ENCODE data around the gene LSM2. TPM values are rescaled to one million over a fixed set of nuclear protein-coding genes. Genes with fewer than 3 reads are reported as not detected.
A peak's percentile ranks its signal among the peaks of the same experiment; 100 is the strongest.

Gene LSM2
- total RNA-seq, 2 donors from 2014 or later = 106 to 119 TPM

DNA sequence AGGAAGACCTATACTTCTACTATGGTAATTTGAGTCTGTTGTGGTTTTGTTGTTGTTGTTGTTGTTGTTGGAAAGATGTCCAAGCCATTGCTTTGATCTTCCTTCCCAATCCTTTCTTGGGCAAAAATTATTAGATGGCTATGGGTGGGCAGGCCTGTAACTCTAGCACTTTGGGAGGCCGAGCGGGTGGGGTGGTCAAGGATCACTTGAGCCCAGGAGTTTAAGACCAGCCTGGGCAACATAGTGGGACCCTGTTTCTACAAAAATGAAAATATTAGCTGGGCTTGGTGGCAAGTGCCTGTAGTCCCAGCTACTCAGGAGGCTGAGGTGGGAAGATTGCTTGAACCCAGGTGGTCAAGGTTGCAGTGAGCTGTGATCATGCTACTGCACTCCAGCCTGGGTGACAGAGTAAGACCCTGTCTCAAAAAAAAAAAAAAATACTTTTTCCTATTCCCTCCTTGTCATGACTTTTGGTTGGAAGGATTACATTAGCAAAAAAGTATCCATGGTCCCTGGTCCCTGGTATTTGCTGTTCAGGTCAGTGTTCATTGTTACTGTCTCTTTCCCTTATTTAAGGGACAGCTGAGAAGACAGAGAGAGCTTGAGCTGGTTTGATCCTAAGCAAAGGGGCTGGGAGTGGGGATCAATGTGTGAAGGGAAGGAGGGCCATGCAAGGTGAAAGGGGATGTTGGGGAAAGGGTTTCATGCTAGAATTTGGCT is 44.2 kb upstream of the LSM2 start:
- Mint-ChIP-seq H3K27me3 (ENCODE audit: insufficient read depth) (peaks cover 6% of the 10 kb centered on the region), H3K4me3 (peak overlapping the region; percentile 20), H3K36me3 (ENCODE audit: low read depth) (peaks cover 15% of the 10 kb centered on the region), H3K4me1 (peaks cover 7% of the 10 kb centered on the region), H3K9me3 (peaks cover 24% of the 10 kb centered on the region), H3K27ac (peak overlapping the region; percentile 67)
- Histone ChIP-seq H3K9ac (ENCODE audit: extremely low read depth, low read length, poor library complexity, severe bottlenecking) (no peak overlapping the region), H3K9me3 (ENCODE audit: control insufficient read depth, low read length) (peaks cover 9% of the 10 kb centered on the region), H3K27ac (ENCODE audit: low read depth, low read length) (no peak overlapping the region), H3K4me1 (ENCODE audit: control insufficient read depth, insufficient read depth, low read length) (peaks cover 3% of the 10 kb centered on the region), H3K4me3 (ENCODE audit: low read length) (no peak overlapping the region), H3K36me3 (ENCODE audit: control insufficient read depth, insufficient read depth, low read length) (peaks cover 4% of the 10 kb centered on the region), H3K27me3 (ENCODE audit: control insufficient read depth, insufficient read depth, low read length, poor library complexity, severe bottlenecking) (no peaks in the 10 kb centered on the region)
- no peak for DNase-seq
- 95 to 100% methylated on average over 2 of the region's 2 CpGs for WGBS, 2 experiments (ENCODE audit: insufficient coverage in 1 of 2, insufficient read length in 1 of 2)
- TF ChIP-seq, protein P1, sequence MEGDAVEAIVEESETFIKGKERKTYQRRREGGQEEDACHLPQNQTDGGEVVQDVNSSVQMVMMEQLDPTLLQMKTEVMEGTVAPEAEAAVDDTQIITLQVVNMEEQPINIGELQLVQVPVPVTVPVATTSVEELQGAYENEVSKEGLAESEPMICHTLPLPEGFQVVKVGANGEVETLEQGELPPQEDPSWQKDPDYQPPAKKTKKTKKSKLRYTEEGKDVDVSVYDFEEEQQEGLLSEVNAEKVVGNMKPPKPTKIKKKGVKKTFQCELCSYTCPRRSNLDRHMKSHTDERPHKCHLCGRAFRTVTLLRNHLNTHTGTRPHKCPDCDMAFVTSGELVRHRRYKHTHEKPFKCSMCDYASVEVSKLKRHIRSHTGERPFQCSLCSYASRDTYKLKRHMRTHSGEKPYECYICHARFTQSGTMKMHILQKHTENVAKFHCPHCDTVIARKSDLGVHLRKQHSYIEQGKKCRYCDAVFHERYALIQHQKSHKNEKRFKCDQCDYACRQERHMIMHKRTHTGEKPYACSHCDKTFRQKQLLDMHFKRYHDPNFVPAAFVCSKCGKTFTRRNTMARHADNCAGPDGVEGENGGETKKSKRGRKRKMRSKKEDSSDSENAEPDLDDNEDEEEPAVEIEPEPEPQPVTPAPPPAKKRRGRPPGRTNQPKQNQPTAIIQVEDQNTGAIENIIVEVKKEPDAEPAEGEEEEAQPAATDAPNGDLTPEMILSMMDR (conservative IDR thresholded peaks at IDR 0.05) = no peak

DNA sequence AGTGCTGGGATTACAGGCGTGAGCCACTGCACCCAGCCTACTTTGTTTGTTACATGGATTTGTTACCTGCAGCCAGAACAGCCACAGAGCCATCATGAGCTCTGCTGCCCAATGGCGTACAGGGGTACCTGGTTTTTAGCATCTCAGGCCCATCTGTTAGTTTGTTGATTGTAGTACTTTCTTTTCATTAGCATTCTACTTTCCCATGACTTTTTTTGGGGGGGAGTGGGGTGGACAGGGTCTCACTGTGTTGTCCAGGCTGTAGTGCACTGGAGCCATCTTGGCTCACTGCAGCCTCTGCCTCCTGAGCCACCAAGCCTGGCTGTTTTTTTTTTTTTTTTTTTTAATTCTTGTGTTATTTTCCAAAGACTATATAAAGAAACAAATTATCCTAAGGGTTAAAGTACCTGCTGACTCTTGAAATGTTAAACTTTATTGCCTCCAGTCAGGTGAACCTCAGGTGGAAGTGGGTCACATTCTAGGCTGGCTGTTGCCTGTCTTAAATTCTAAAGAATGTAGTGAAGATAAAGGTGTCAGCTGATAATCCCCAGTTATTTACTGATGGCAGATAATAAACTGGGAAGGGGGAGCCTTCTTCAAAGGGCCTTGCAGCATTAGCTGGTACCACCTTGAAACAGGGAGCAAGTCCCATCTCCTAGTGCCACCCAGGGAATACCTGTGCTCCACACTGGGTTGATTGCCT is 40.7 kb upstream of the LSM2 start:
- no peak for DNase-seq
- Histone ChIP-seq H3K27ac (ENCODE audit: low read depth, low read length) (no peak overlapping the region), H3K9ac (ENCODE audit: extremely low read depth, low read length, poor library complexity, severe bottlenecking) (no peak overlapping the region), H3K27me3 (ENCODE audit: control insufficient read depth, insufficient read depth, low read length, poor library complexity, severe bottlenecking) (no peaks in the 10 kb centered on the region), H3K36me3 (ENCODE audit: control insufficient read depth, insufficient read depth, low read length) (no peaks in the 10 kb centered on the region), H3K9me3 (ENCODE audit: control insufficient read depth, low read length) (no peaks in the 10 kb centered on the region), H3K4me1 (ENCODE audit: control insufficient read depth, insufficient read depth, low read length) (peaks cover 3% of the 10 kb centered on the region), H3K4me3 (ENCODE audit: low read length) (no peak overlapping the region)
- H3K9me3 Mint-ChIP-seq = peaks cover 4% of the 10 kb centered on the region
- 94 to 100% methylated on average over 1 to 2 of the region's 2 CpGs for WGBS, 2 experiments (ENCODE audit: insufficient coverage in 1 of 2, insufficient read length in 1 of 2)
- no peak overlapping the region for H3K27ac Mint-ChIP-seq
- H3K27me3 Mint-ChIP-seq (ENCODE audit: insufficient read depth) = peaks cover 6% of the 10 kb centered on the region
- H3K4me1 Mint-ChIP-seq = peaks cover 7% of the 10 kb centered on the region
- TF ChIP-seq, protein P1 (conservative IDR thresholded peaks at IDR 0.05) = no peak
- peaks cover under 1% of the 10 kb centered on the region for H3K36me3 Mint-ChIP-seq (ENCODE audit: low read depth)
- no peak overlapping the region for H3K4me3 Mint-ChIP-seq

DNA sequence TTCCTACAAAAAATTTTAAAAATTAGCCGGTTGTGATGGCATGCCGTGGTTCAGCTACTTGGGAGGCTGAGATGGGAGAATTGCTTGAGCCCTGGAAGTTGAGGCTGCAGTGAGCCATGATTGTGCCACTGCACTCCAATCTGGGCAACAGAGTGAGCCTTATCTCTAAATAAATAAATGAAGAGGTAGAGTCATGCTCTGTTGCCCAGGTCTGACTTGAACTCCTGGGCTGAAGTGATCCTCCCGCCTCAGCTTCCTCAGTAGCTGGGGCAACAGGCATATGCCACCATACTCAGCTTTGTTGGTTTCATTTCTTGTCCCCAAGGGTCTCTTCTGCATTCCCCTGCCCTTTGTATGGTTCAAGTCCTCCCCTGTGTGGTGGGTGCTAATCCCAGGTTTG is 37.7 kb upstream of the LSM2 start:
- H3K4me1 ChIP-seq (ENCODE audit: control insufficient read depth, insufficient read depth, low read length) = peaks cover 3% of the 10 kb centered on the region
- H3K4me3 ChIP-seq (ENCODE audit: low read length) = no peak overlapping the region
- Mint-ChIP-seq H3K9me3 (no peaks in the 10 kb centered on the region), H3K27ac (no peak overlapping the region), H3K4me1 (no peaks in the 10 kb centered on the region), H3K4me3 (no peak overlapping the region), H3K27me3 (ENCODE audit: insufficient read depth) (no peaks in the 10 kb centered on the region), H3K36me3 (ENCODE audit: low read depth) (peaks cover 19% of the 10 kb centered on the region)
- H3K36me3 ChIP-seq (ENCODE audit: control insufficient read depth, insufficient read depth, low read length) = peaks cover 14% of the 10 kb centered on the region
- no peaks in the 10 kb centered on the region for H3K27me3 ChIP-seq (ENCODE audit: control insufficient read depth, insufficient read depth, low read length, poor library complexity, severe bottlenecking)
- WGBS, 2 experiments (ENCODE audit: insufficient coverage in 1 of 2, insufficient read length in 1 of 2) = 92 to 96% methylated on average over 2 to 3 of the region's 3 CpGs
- TF ChIP-seq, protein P1 (conservative IDR thresholded peaks at IDR 0.05) = no peak
- no peak for DNase-seq
- no peaks in the 10 kb centered on the region for H3K9me3 ChIP-seq (ENCODE audit: control insufficient read depth, low read length)
- H3K9ac ChIP-seq (ENCODE audit: extremely low read depth, low read length, poor library complexity, severe bottlenecking) = no peak overlapping the region
- H3K27ac ChIP-seq (ENCODE audit: low read depth, low read length) = no peak overlapping the region

All from endodermal cell (in vitro differentiated cells).